Measurements from ENCODE around the gene DIPK1B. TPM values are rescaled to one million over a fixed set of nuclear protein-coding genes. Genes with fewer than 3 reads are reported as not detected.

Gene DIPK1B
- polyA plus RNA-seq, 1 experiment = 2.8 TPM

DNA sequence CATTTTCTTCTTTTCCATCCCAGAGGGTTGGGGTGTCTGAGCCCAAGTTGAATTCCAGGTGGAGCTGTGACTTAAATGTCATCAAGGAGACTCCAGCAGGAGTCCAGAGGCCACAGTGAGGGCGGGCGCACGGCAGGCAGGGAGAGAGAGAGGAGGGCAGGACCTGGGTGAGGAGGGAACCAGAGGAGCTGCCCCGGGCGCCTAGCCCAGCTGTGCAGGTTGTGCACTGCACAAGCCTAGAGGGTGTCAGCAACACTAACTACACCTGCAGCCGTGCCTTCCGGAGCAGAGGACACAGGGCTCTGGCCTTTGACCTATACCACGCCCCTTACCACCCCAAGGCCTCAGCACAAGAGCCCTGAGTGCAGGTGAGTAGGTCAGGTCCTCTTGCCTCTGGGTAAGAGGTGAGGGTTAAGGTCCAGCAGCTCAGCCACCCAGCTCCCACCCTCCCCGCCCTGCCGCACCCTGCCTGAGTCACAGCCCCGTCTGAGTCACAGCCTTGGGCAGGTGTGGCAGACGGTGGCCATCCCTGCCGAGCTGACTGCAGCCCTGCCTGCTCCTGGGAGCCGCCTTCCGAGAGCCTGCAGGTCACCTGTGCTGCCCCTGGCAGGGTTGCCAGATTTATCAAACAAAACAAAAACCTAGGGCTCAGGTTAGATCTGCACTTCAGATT lies 18.7 kb upstream of the DIPK1B start:
- peaks cover 13% of the 10 kb centered on the region for H3K27me3 ChIP-seq (ENCODE audit: control insufficient read depth, insufficient read depth, low read length)
- TF ChIP-seq, protein P1, sequence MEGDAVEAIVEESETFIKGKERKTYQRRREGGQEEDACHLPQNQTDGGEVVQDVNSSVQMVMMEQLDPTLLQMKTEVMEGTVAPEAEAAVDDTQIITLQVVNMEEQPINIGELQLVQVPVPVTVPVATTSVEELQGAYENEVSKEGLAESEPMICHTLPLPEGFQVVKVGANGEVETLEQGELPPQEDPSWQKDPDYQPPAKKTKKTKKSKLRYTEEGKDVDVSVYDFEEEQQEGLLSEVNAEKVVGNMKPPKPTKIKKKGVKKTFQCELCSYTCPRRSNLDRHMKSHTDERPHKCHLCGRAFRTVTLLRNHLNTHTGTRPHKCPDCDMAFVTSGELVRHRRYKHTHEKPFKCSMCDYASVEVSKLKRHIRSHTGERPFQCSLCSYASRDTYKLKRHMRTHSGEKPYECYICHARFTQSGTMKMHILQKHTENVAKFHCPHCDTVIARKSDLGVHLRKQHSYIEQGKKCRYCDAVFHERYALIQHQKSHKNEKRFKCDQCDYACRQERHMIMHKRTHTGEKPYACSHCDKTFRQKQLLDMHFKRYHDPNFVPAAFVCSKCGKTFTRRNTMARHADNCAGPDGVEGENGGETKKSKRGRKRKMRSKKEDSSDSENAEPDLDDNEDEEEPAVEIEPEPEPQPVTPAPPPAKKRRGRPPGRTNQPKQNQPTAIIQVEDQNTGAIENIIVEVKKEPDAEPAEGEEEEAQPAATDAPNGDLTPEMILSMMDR (IDR thresholded peaks at IDR 0.05; ENCODE audit: low read depth, low read length) = no peak
- ChIA-PET CTCF (no interaction called here), POLR2A (interaction anchor here (0.6 kb wide), 1 partner anchor 55 kb away, joined by 3 read pairs; no protein-coding TSS in a partner anchor)
- DNase-seq (ENCODE audit: low read depth, low spot score) = no peak
- no peak overlapping the region for H3K4me3 ChIP-seq (ENCODE audit: low read depth, low read length)
- no peak overlapping the region for H3K27ac ChIP-seq (ENCODE audit: low read depth, low read length)
- no peaks in the 10 kb centered on the region; the same call in 1 of the 2 replicates for H3K9me3 ChIP-seq (ENCODE audit: control insufficient read depth, insufficient read depth, low read length)

DNA sequence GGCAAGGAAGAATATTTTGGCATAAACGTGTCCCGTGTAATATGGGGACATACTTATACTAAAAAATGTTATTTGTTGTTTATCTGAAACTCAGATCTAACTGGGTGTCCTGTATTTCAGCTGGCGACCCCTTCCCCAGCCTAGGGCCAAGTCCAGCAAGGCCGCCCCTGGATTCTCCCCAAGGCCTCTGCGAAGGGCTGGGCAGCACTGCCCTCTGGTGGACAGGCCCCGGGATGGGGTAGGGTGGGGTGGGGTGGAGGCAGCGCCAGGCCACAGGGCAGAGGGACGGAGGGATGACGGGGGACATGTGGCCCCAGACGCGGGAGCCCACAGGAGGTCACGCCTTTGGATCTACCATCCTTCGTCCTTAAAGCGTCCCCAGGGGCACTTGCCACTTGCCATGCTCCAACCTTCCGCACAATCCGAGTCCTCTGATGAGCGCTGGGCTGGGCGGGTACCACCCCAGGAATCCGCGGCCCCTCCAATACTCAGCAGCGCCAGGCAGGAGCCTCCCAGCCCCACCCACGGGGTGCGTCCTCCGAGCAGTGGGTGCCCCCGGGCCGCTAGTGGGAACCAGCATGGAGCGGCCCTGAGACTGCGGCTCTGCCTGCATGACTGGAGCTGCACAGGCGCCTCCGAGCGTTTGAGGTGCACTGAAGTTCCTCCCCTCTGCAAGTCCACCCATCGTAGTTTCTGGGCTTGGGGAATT lies 18.1 kb upstream of the DIPK1B start:
- Histone ChIP-seq H3K27me3 (ENCODE audit: control insufficient read depth, insufficient read depth, low read length) (peaks cover 10% of the 10 kb centered on the region), H3K9me3 (ENCODE audit: control insufficient read depth, insufficient read depth, low read length) (no peaks in the 10 kb centered on the region; the same call in 1 of the 2 replicates), H3K4me3 (ENCODE audit: low read depth, low read length) (no peak overlapping the region), H3K27ac (ENCODE audit: low read depth, low read length) (no peak overlapping the region)
- CTCF ChIA-PET = no interaction called here
- DNase-seq (ENCODE audit: low read depth, low spot score) = no peak
- TF ChIP-seq, protein P1 (IDR thresholded peaks at IDR 0.05; ENCODE audit: low read depth, low read length) = peak; percentile 72
- POLR2A ChIA-PET = interaction anchor here (0.6 kb wide), 1 partner anchor 34 kb away, joined by 3 read pairs; no protein-coding TSS in a partner anchor

DNA sequence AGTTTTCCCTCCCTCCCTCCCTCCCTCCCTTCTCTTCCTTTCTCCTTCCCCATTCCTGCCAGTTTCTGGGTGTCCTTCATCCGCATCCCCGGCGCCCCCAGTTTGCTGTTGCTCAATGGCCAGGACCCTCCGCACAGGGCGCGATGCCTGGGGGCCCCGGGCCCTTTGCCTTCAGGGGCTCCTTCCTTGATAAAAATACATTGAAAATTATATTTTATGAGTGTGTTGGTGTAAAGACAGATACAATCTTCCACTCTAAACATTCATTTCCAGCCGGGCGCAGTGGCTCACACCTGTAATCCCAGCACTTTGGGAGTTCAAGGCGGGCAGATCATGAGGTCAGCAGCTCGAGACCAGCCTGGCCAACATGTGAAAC lies 17.5 kb upstream of the DIPK1B start:
- Histone ChIP-seq H3K4me3 (ENCODE audit: low read depth, low read length) (no peak overlapping the region), H3K27me3 (ENCODE audit: control insufficient read depth, insufficient read depth, low read length) (peaks cover 10% of the 10 kb centered on the region), H3K9me3 (ENCODE audit: control insufficient read depth, insufficient read depth, low read length) (no peaks in the 10 kb centered on the region; the same call in 1 of the 2 replicates), H3K27ac (ENCODE audit: low read depth, low read length) (no peak overlapping the region)
- TF ChIP-seq, protein P1 (IDR thresholded peaks at IDR 0.05; ENCODE audit: low read depth, low read length) = no peak
- DNase-seq (ENCODE audit: low read depth, low spot score) = no peak
- ChIA-PET CTCF (no interaction called here), POLR2A (interaction anchor here (0.6 kb wide), 1 partner anchor 33 kb away, joined by 3 read pairs; no protein-coding TSS in a partner anchor)

DNA sequence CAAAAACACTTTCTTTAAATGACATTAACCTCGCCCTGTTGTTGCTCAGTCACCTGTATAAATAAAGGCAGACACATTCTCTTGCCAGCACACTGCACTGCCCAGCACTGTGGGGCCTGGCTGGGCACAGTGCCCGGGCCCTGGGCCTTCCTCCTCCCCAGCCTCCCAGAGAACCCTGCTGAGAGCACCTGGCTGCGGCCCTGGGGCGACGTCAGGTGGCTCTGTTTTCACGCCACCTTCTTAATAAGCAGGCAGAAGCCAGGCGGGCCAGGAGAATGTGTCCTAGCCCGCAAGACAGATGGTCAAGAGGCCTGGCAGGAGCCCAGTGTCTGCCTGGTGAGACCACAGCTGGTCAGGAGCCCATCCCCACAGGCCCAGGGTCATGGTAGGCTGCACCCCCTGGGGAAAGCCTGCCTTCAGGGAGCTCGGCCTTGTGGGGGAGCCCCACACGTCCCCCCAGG lies 16.9 kb upstream of the DIPK1B start:
- Histone ChIP-seq H3K9me3 (ENCODE audit: control insufficient read depth, insufficient read depth, low read length) (no peaks in the 10 kb centered on the region; the same call in 1 of the 2 replicates), H3K27me3 (ENCODE audit: control insufficient read depth, insufficient read depth, low read length) (peaks cover 14% of the 10 kb centered on the region), H3K4me3 (ENCODE audit: low read depth, low read length) (no peak overlapping the region), H3K27ac (ENCODE audit: low read depth, low read length) (no peak overlapping the region)
- ChIA-PET CTCF (no interaction called here), POLR2A (no interaction called here)
- DNase-seq (ENCODE audit: low read depth, low spot score) = no peak
- TF ChIP-seq, protein P1 (IDR thresholded peaks at IDR 0.05; ENCODE audit: low read depth, low read length) = no peak

DNA sequence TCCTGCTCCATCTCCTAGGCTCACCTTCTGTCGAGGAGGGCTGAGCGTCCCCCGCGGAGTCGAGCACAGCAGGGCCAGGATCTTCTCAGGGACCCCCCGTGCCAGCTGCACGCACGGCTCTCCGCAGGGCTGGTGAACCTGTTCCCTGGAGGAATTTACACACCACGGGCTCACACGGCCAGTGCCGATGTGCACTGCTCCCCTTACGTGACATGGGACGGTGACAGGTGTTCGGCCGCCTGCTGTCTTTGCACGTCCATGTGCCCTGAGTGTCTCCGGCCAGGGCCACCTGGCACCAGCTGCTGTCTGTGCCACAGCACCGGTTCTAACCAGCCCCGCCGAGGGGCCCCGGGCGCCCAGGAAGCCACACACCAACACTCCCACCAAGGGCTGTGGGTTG lies 16.4 kb upstream of the DIPK1B start:
- ChIA-PET CTCF (no interaction called here), POLR2A (no interaction called here)

More for the DNA sequence above, 16.4 kb upstream of the DIPK1B start:
- TF ChIP-seq, protein P1 (IDR thresholded peaks at IDR 0.05; ENCODE audit: low read depth, low read length) = no peak
- Histone ChIP-seq H3K9me3 (ENCODE audit: control insufficient read depth, insufficient read depth, low read length) (no peaks in the 10 kb centered on the region; the same call in 1 of the 2 replicates), H3K27me3 (ENCODE audit: control insufficient read depth, insufficient read depth, low read length) (peaks cover 15% of the 10 kb centered on the region), H3K27ac (ENCODE audit: low read depth, low read length) (no peak overlapping the region), H3K4me3 (ENCODE audit: low read depth, low read length) (no peak overlapping the region)
- no peak for DNase-seq (ENCODE audit: low read depth, low spot score)

Measured in AG04450 (cell line).